ENCODE results near the gene LCN2.
"Not testable (repeated sequence)": the region's sequence is repeated elsewhere in the genome, so short reads cannot be mapped to it uniquely, and the experiment has no call there.

Gene LCN2

GRCh38 chr9:128169925-128170324 is 20.7 kb downstream of the LCN2 start:
- no peak for TF ChIP-seq CTCF (IDR thresholded peaks at IDR 0.05; ENCODE audit: extremely low read depth, missing control alignments)
- DNase-seq (ENCODE audit: low spot score), result no peak

- no peak for TF ChIP-seq CTCF (IDR thresholded peaks at IDR 0.05; ENCODE audit: extremely low read depth, missing control alignments)
- no peak for DNase-seq (ENCODE audit: low spot score)
Measured at GRCh38 chr9:128174062-128174461, 24.8 kb downstream of the LCN2 start.

GRCh38 chr9:128175102-128175563 is 25.9 kb downstream of the LCN2 start:
- DNase-seq (ENCODE audit: low spot score), result no peak
- TF ChIP-seq CTCF (IDR thresholded peaks at IDR 0.05; ENCODE audit: extremely low read depth, missing control alignments), result no peak

- DNase-seq (ENCODE audit: low spot score), result no peak
- no peak for TF ChIP-seq CTCF (IDR thresholded peaks at IDR 0.05; ENCODE audit: extremely low read depth, missing control alignments)
Measured at GRCh38 chr9:128175726-128176125, 26.5 kb downstream of the LCN2 start.

GRCh38 chr9:128178806-128179431 is 29.7 kb downstream of the LCN2 start:
- DNase-seq (ENCODE audit: low spot score), result no peak
- TF ChIP-seq CTCF (IDR thresholded peaks at IDR 0.05; ENCODE audit: extremely low read depth, missing control alignments), result no peak

GRCh38 chr9:128180001-128180400 is 30.7 kb downstream of the LCN2 start:
- no peak for DNase-seq (ENCODE audit: low spot score)
- TF ChIP-seq CTCF (IDR thresholded peaks at IDR 0.05; ENCODE audit: extremely low read depth, missing control alignments), result no peak

- no peak for TF ChIP-seq CTCF (IDR thresholded peaks at IDR 0.05; ENCODE audit: extremely low read depth, missing control alignments)
- DNase-seq (ENCODE audit: low spot score), result no peak
Measured at GRCh38 chr9:128180447-128180846, 31.2 kb downstream of the LCN2 start.

- not testable (repeated sequence) for DNase-seq (ENCODE audit: low spot score)
Measured at GRCh38 chr9:128181480-128181879, 32.2 kb downstream of the LCN2 start.

All from GM20000 (cell line).